NOMO-1 (cell line): ENCODE results near the gene BCL6B.

Experiments
- DNase-seq, 2 experiments: peaks; one replicate each; lab custom pipeline; 2025; ENCODE audit not compliant: unreplicated experiment in 2 of 2; lab: John Stamatoyannopoulos, UW

Gene BCL6B

DNA sequence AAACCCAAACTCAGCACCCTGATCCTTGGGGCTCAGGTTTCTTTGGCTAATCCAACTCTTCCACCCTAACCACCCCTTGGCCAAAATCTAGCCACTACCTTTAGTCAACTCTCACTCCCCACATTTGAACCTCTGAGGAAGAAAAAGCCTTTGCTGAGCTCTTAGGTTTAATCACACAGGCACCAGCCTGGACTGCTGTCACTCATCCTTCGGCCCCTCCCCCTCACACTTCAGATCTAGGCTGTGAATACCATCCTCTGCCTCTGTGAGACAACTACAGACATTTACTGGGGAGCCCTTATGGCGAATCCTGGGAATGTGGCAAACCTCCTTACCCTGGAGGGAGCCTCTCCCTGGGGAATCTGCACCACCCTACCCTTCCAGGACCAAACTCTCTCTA lies 15.7 kb upstream of the BCL6B start:
- DNase-seq: no peak

DNA sequence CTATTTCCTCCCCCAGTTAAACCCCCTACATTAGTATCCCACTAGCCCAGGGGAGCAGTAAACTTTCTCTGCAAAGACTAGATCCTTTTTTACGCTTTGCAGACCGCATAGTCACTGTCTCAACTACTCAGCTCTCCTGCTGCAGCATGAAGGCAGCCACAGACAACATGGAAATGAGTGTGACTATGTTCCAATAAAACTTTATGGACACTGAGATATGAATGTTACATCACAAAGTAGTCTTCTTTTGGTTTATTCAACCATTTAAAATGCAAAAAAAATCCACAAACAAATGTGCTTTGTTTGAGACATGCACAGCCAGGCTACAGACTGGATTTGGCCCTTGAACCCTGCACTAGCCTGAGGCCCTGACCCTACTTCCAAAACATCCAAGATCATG lies 12.3 kb upstream of the BCL6B start:
- DNase-seq: no peak

DNA sequence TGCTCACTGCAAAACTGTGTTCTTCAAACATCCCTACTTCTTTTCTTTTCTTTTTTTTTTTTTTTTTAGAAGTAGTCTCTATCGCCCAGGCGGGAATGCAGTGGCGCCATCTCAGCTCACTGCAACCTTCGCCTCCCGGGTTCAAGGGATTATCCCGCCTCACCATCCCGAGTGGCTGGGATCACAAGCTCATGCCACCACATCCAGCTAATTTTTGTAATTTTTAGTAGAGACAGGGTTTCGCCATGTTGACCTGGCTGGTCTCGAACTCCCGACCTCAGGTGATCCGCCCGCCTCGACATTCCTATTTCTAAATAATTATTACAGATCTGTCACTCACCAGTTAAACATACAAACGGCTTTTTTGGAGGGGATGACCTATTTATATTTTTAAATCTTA lies 11.4 kb upstream of the BCL6B start:
- no peak for DNase-seq

DNA sequence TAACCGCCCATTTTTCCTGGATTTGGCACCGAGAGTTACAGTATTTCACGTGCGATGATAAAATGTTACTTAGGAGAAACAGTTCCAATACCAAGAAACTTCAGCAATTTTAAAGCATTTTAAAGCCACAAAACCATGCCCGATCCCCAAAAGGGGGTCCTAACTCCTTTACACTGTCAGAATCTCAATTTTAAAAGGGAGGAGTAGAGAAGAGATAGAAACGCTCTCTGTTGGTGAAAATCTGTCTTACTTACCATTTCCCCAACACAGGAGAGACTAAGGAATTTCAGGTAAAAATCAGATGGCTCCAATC lies 11.0 kb upstream of the BCL6B start:
- DNase-seq: no peak

DNA sequence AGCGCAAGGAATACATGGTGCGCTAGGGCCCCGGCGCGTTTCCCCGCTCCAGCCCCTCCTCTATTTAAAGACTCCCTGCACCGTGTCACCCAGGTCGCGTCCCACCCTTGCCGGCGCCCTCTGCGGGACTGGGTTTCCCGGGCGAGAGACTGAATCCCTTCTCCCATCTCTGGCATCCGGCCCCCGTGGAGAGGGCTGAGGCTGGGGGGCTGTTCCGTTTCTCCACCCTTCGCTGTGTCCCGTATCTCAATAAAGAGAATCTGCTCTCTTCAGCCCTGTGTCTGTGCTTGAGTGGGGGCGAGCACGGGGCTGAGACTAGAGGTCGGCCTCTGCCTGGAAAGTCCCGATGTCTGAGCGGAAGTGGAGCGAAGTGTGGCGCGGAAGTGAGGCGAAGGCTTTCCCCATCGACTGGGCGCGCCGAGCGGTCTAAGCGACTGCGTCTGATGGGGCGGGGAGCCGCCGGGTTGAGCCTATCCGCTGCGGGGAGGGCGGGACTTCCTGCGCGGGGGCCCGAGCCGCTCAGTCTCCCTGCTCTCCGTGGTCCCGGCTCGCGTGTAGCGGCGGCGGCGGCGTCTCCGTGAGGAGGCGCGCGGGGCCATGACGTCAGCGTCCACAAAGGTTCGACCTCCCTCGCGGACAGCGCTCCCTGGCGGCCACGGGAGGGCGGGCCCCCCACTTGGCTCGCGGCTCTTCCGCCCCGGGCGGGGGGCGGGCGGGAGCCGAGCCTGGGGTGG lies 8.4 kb upstream of the BCL6B start:
- peak; percentile 97 to 98 for DNase-seq

DNA sequence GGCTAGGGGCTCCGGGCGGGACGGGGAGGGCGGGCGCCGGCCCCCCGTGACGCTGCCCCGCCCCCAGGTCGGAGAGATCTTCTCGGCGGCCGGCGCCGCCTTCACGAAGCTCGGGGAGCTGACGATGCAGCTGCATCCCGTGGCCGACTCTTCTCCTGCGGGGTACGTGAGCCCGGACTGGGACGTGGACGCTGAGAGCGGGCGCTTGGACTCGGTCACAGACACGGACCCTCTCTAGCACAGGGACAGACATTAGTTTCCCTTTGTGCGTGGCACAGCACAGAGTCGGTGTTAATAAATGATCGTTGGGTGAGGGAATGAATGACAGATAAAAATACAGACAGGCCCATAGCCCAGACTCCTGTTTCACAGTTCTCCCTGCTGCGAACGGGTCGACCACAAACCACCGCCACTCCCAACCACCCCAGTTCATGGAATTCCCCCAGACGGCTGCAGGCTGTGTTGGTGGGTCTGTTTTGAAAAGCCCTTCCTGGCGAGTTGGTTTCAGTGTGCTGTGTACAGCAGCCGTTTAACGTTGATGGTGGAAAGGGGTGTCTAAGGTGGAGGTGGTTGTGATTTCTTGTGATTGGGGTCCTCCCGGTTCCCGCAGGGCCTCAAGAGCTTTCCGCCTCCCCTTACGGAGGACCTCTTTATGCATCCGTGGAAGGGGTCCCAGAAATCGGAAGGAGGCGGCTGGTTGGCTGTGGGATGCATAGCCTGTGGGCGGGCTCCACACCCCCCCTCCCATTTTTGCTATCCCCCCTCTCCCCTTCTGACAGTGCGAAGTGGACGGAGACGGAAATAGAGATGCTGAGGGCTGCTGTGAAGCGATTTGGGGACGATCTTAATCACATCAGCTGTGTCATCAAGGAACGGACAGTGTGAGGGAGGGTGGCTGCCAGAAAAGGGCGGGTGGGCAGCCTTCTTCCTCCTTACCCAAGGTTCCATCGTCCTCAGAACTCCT lies 7.6 kb upstream of the BCL6B start:
- no peak for DNase-seq

DNA sequence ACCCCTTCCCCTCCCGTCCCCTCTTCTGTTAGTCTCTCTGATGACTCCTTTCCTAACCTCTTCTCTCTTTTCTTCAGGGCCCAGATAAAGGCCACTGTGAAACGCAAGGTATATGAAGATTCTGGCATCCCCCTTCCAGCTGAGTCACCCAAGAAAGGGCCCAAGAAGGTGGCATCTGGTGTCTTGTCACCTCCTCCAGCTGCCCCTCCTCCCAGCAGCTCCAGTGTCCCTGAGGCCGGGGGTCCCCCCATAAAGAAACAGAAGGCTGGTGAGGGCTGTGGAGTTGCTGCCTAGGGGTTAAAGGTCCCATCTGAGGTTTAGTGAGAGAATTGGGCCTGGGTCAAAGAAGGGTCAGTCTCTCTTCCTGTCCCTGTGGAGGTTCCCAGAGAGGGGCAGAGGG lies 6.4 kb upstream of the BCL6B start:
- DNase-seq: no peak

DNA sequence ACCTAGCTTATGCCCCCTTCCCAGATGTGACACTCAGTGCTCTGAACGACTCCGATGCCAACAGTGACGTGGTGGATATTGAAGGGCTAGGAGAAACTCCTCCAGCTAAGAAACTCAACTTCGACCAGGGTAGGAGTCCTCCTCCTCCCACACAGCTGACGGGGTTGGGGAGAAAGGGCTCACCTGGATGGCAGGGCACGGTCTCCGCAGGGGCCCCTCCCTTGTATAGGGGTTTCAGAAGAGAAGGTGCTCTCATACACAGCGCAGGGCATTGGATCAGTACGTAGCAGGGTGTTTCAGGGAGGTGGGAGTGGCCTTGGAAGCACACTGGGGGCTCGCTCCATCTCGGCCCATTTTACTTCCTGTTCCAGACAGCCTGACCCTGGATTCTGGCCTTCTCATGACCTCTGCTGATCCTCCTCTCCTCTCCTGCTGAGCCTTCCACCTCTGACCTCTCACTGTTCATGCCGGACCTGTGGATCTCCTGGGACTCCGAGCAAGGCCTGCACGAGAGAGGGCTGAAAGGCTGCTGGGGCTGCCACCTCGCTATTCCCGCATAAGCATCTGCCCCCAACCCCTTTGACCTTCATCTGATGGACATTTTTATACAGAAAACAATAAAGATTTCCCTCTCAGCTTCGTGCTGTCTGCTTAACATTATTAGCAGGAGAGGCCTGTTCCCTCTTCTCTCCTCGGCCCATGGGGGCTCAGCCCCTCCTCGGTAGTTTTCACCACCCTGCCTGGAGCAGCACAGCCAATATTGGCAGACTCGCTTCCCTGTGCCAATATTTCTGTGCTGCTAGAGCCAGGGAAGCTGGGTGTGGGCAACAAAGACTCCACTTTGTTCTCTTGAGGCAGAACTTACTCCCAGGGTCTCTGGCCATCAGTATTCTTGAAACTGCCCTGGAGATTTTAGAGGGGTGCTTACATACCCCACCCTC lies 5.7 kb upstream of the BCL6B start:
- DNase-seq: no peak

DNA sequence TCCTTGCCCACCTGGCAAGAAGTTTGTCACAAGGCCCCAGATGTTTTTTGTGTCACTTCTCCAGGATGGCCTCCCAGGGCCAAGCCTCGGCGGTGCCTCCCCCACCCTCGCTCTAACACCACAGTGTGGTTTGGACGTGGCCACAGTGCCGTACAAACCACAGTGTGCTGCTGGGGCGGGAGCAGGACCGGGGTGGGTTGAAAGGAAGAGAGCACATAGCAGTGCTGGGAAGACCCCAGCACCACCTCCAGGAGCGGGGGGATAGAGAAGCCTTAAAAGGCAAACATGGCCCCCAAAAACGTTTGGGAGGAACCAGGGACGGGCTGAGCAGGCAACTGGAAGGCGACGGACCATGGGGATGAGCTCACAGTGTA lies 5.0 kb upstream of the BCL6B start:
- DNase-seq: no peak

DNA sequence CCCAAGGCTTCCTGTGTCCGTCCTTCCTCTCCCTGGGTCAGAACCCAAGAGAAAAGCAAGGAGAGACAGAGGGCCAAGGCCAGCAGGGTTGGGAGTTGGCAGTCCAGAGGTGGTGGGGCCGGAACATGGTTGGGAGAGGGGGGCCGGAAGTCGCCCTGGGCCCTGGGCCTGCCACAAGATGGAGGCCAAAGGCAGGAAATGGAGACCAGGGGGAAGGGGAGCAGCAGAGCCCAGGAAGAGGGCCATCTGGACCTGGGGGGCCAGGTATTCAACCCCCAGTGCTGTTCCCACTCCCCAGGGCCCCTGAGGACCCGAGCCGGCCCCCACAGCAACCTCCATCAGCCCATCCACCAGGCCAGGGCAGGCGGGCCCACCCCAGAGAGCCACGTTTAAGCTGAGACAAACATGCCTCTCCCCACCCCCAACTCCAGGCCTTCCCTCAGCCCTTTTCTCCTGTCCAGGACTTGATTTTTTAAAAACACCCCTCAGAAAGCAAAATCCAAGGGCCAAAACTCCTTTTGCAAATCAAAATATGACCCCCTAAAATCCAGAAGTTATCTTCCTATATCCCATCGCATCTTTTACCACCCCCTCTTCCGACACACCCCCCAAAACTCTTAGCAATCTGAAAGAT lies 4.4 kb upstream of the BCL6B start:
- no peak for DNase-seq

DNA sequence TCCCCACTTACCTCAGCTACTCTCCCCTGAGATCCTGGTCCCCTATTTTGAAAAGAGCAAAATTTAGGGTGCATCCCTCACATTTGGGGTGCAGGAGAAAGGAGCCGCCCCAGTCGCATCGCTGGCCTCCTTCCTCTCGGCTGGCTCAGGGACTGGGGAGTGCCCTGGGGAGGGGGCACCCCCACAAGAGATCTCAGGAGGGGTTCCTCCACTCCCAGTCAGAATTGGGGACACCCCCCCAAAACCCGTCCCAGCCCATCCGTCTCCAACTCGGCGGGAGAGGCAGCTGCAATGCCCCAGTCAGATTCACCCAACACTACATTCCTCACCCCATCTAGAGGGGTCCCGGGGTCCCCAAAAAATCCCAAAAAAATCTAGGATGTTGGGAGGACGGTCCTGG lies 3.5 kb upstream of the BCL6B start:
- DNase-seq: no peak

DNA sequence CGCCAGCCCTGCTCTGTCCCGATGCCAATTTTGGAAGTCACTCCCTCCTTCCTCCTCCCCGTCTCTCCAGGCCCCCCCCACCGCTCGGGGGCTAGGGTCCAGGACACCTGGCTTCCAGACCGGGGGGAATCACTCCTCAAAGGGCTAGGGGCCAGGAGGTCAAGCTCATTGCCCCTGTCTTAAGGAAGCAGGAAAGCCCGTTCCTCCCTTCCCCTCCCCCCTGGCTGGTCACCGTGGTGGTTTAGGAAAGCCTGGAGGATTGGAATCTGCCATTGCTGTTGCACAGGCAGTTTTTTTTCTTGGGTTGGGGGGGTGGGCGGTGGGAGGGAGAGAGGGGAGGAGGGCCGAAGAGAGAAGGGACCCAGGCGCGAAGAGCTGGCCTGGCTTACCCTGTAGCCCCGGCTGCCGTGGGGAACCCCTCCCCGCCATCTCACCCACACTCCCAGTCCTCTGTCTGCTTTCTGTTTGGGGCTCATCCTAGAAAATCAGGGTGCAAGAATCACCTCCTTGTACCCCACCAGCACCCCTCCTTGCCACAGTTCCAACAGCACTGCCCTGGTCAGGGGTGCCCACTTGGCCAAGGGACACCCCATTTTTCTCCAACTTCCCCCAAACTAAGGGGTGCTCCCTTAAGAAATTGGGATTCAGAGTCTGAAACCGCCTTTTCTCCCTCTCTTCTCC lies 2.9 kb upstream of the BCL6B start:
- no peak for DNase-seq

DNA sequence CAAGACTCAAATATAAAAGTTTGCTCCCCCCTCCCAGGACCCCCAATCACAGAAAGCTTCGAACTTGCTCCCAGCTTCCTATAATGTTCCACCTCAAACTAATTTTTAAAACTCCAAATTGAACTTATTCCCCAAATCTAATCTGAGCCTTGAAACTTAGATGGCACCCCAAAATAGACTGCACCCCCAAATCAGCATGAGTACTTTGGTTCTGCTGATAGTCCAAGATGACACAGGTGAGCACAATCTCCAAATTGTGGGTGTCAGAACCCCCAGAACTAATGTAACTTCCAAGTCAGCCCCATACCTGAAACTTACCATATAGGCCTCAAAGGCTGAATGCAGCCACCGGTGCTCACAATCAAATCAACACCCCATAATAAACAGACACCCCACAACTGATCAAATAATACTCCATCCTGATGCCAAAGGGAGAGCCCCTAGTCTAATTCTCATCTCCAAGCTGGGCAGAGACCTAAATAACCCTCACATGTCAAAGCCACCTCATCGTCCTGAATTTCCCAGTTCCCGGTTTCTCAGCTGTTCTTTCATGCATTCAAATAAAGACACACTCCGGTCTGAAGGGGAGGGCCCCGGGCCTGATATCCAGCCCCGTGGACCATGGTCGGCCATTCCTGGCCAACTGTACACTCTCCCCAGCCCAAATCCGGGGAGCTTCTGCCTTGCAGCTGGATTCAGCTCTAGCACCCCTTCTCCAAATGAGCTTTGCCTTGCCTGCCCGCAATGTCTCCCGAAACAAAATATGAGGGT lies 1.8 kb upstream of the BCL6B start:
- DNase-seq: no peak

DNA sequence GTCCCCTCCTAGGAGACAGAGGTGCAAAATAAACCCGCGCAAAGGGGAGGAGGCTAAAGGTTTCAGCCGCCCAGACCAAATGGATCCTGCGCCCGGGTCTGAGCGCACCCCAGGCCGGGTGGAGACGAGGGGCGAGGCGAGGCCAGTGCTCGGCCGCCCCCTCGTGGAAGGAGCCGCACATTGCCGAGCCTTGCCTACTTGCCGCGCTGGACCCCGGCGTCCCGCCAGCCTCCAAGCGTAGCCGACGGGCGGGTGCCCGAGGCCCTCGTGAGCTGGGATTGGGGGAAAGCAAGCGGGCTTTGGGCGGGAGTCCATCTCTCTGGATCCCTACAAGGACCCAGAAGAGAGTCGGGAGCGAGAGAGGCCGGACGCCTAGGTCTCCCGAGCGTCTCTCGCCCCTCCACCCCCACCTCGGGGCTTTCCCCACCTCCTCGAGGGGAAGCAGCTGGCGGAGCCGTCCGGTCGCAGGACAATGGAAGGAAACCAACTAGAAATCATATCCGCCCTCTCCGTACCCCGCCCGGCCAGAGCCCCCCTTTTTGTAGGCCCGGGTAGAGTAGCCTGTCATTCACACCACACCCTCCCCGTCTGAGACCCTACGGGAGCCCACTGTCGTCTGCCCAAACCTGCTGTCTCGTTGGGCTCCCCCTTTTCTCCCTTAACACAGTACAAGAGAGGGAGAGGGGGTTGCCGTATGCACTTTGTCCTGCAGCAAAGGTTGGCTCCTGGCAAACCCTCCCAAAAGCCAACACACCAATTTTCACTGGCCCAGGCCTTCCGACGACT lies 664 bp upstream of the BCL6B start:
- peak; percentile 55 to 72 for DNase-seq

DNA sequence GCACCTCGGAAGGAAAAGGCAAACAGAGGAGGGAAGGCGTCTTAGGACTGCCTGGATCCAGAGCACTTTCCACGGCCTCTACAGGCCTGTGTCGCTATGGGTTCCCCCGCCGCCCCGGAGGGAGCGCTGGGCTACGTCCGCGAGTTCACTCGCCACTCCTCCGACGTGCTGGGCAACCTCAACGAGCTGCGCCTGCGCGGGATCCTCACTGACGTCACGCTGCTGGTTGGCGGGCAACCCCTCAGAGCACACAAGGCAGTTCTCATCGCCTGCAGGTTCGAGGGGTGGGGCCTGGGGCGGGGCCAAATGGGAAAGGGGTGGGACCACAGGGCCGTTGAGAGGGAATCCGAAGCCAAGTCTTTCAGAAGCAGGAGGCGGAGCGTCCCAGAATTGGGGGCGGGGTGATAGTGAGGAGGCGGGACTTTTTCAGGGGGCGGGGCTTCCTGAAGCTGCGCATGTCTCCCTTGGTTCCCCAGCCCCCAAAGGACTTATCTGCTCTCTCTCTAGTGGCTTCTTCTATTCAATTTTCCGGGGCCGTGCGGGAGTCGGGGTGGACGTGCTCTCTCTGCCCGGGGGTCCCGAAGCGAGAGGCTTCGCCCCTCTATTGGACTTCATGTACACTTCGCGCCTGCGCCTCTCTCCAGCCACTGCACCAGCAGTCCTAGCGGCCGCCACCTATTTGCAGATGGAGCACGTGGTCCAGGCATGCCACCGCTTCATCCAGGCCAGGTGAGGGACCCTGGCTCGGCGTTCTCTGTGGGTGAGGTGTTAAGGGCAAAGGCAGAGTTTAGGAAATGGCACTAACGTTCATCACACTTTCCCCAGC lies 939 bp downstream of the BCL6B start:
- peak; percentile 54 to 62 for DNase-seq

DNA sequence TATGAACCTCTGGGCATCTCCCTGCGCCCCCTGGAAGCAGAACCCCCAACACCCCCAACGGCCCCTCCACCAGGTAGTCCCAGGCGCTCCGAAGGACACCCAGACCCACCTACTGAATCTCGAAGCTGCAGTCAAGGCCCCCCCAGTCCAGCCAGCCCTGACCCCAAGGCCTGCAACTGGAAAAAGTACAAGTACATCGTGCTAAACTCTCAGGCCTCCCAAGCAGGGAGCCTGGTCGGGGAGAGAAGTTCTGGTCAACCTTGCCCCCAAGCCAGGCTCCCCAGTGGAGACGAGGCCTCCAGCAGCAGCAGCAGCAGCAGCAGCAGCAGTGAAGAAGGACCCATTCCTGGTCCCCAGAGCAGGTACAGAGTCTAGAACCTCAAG lies 1.5 kb downstream of the BCL6B start:
- DNase-seq: no peak

DNA sequence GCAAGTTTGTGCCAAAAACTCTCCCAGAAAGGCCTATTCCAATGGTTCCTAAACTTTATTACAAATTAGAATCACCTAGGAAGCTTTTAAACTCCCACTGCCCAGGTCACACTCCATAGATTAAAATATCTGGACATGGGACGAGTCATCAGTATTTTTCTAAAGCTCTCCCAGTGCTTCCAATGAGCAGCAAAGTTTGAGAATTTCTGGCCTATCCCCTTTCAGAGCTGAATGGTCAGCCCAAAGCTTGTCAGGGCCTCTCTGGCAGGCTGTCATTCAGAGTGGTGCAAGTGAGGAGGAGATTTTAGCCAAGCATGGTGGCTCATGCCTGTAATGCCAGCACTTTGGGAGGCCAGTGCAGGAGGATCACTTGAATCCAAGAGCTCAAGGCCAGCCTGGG lies 2.4 kb downstream of the BCL6B start:
- no peak for DNase-seq
